ENCODE data around the gene MARCKSL1.

GRCh38 chr1:32337855-32338636 lies 2.0 kb upstream of the MARCKSL1 start:
- TF ChIP-seq EZH2 (IDR thresholded peaks at IDR 0.05; ENCODE audit: borderline replicate concordance, insufficient read depth, low read depth, low read length, poor library complexity, severe bottlenecking) (no peak), CTCF (IDR thresholded peaks at IDR 0.05) (no peak)

All from B cell (primary cell).